Esophagus squamous epithelium (tissue), 4 donors: Measurements from ENCODE around the gene ANGPTL8. TPM values are rescaled to one million over a fixed set of nuclear protein-coding genes. Genes with fewer than 3 reads are reported as not detected.

Source experiments
- total RNA-seq, 4 donors: library from RNA; depleted of rRNA; stranded (reverse); fragments of >200 nt; gene quantifications; one replicate each; pipeline ENCODE4 v1.1.0, GENCODE V29; 2016

Gene ANGPTL8
- total RNA-seq, 4 donors from 2014 or later: not detected

Other genes with a start within 250 kb of the ANGPTL8 start
- gene LDLR, start 150.2 kb upstream of the ANGPTL8 start, total RNA-seq: 100 to 1,000 TPM in 3 of 4 donors, 10 to 100 TPM in 1; 58.9 to 207 (median 149) TPM
- 10 to 100 TPM in 1 of 4 donors, 1 to 10 TPM in 3; 2.9 to 10.9 (median 6.3) TPM for gene SPC24, start 83.8 kb upstream of the ANGPTL8 start, total RNA-seq
- 100 to 1,000 TPM in 1 of 4 donors, 10 to 100 TPM in 3; 29.3 to 287 (median 57.1) TPM for gene KANK2, start 42.1 kb upstream of the ANGPTL8 start, total RNA-seq
- 10 to 100 TPM; 19.7 to 94.0 (median 33.3) TPM for gene DOCK6, start 22.9 kb downstream of the ANGPTL8 start, total RNA-seq
- not detected for gene TSPAN16, start 56.5 kb downstream of the ANGPTL8 start, total RNA-seq
- gene RAB3D, start 100.0 kb downstream of the ANGPTL8 start, total RNA-seq: 10 to 100 TPM; 55.9 to 90.4 (median 73.8) TPM
- 100 to 1,000 TPM in 2 of 4 donors, 10 to 100 TPM in 2; 80.1 to 173 (median 129) TPM for gene TMEM205, start 106.6 kb downstream of the ANGPTL8 start, total RNA-seq
- 10 to 100 TPM in 1 of 4 donors, 1 to 10 TPM in 3; 5.7 to 17.7 (median 8.0) TPM for gene CCDC159, start 106.9 kb downstream of the ANGPTL8 start, total RNA-seq
- gene PLPPR2, start 115.8 kb downstream of the ANGPTL8 start, total RNA-seq: 10 to 100 TPM in 1 of 4 donors, 1 to 10 TPM in 3; 5.1 to 14.2 (median 9.7) TPM
- gene SWSAP1, start 135.0 kb downstream of the ANGPTL8 start, total RNA-seq: 1 to 10 TPM; 1.0 to 2.9 (median 1.3) TPM
- 1 to 10 TPM in 2 of 4 donors, under 1 TPM in 2; 0.35 to 6.2 (median 1.0) TPM for gene EPOR, start 144.7 kb downstream of the ANGPTL8 start, total RNA-seq
- 1 to 10 TPM in 1 of 4 donors, under 1 TPM in 3; 0.22 to 1.9 (median 0.45) TPM for gene RGL3, start 179.7 kb downstream of the ANGPTL8 start, total RNA-seq
- 1 to 10 TPM in 1 of 4 donors, under 1 TPM in 1, not detected in 2; 0.19 to 8.8 TPM for gene ODAD3, start 195.5 kb downstream of the ANGPTL8 start, total RNA-seq
- gene PRKCSH, start 196.0 kb downstream of the ANGPTL8 start, total RNA-seq: 100 to 1,000 TPM in 1 of 4 donors, 10 to 100 TPM in 3; 64.1 to 107 (median 99.1) TPM
- gene ELAVL3, start 241.4 kb downstream of the ANGPTL8 start, total RNA-seq: not detected